Spleen (tissue), 11 donors: ENCODE measurements around the gene SORBS2. TPM values are rescaled to one million over a fixed set of nuclear protein-coding genes. Genes with fewer than 3 reads are reported as not detected.
"Not testable (repeated sequence)": the region's sequence is repeated elsewhere in the genome, so short reads cannot be mapped to it uniquely, and the experiment has no call there.

Source experiments
- DNase-seq: peaks from one replicate; pipeline ENCODE4 v3.0.0-alpha.2; 2020
- H3K27ac ChIP-seq, 8 donors: fragments of 200-600 bp; sonication (generic) in 7 of 8; 1 replicate in 4 of 8; 2 replicates in 4 of 8; pipeline versions ENCODE4 v1.5.0 to v1.8.0; 2016 to 2021; ENCODE audit warnings: inconsistent platforms in 4 of 8, mild to moderate bottlenecking in 4 of 8, moderate library complexity in 1 of 8
- H3K27me3 ChIP-seq, 7 donors: fragments of 200-600 bp; sonication (generic) in 6 of 7; replicated peaks in 1 of 7; 1 replicate in 4 of 7; 2 replicates in 3 of 7; pipeline versions ENCODE4 v1.5.0 to v1.8.0; 2016 to 2021; ENCODE audit warnings: inconsistent platforms in 3 of 7, mild to moderate bottlenecking in 1 of 7
- H3K36me3 ChIP-seq, 6 donors: fragments of 200-600 bp; sonication (generic) in 5 of 6; 1 replicate in 4 of 6; 2 replicates in 2 of 6; pipeline versions ENCODE4 v1.5.0 to v1.8.0; 2016 to 2021; ENCODE audit warnings: inconsistent platforms in 2 of 6
- H3K4me1 ChIP-seq, 6 donors: fragments of 200-600 bp; sonication (generic) in 5 of 6; 1 replicate in 3 of 6; 2 replicates in 3 of 6; pipeline versions ENCODE4 v1.5.0 to v1.8.0; 2016 to 2021; ENCODE audit warnings: inconsistent platforms in 3 of 6
- H3K4me3 ChIP-seq, 8 donors: fragments of 200-600 bp; sonication (generic) in 7 of 8; 1 replicate in 4 of 8; 2 replicates in 4 of 8; pipeline versions ENCODE4 v1.5.0 to v1.8.0; 2016 to 2021; ENCODE audit warnings: inconsistent platforms in 4 of 8, mild to moderate bottlenecking in 4 of 8, moderate library complexity in 2 of 8
- H3K9me3 ChIP-seq, 8 donors: fragments of 200-600 bp; sonication (generic) in 7 of 8; 1 replicate in 4 of 8; 2 replicates in 4 of 8; pipeline versions ENCODE4 v1.5.0 to v1.8.0; 2016 to 2021; ENCODE audit warnings: inconsistent platforms in 4 of 8
- POLR2A ChIP-seq, 3 donors: fragments of 450-650 bp; IDR thresholded peaks; one replicate each; pipeline ENCODE4 v1.5.1; 2017; ENCODE audit warnings: antibody characterized with exemption in 3 of 3, mild to moderate bottlenecking in 1 of 3
- POLR2AphosphoS5 ChIP-seq, 3 donors: sonication (generic); formaldehyde crosslinking; IDR thresholded peaks; one replicate each; pipeline ENCODE4 v1.5.1; 2017; ENCODE audit warnings: antibody characterized with exemption in 3 of 3
- WGBS, 5 donors: extraction: QIAGEN DNeasy Blood & Tissue Kit in 3 of 5; methylation state at CpG; one replicate each; pipeline versions ENCODE4 v1.1.5 to v1.1.7; 2013 to 2018; 5-methylcytosine and 5-hydroxymethylcytosine counted together
- intact Hi-C: fragments of 100-400 bp; cut with DNase I; formaldehyde crosslinking; loops from one replicate; pipeline ENCODE4 v1.15.0; 2023; ENCODE audit warnings: low total_unique reads
- polyA plus RNA-seq, 3 donors: library from polyadenylated mRNA; stranded (reverse); fragments of 200-250 nt; gene quantifications; one replicate each; pipeline ENCODE4 v1.2.1, GENCODE V29; 2013
- total RNA-seq, 7 donors: library from RNA; depleted of rRNA in 3 of 7; stranded (reverse); fragments of >200 nt in 3 of 7; fragmentation: NEBNext Ultra II Directional in 4 of 7; extraction: Animal tissue kit (Norgen Biotek cat#: 25700) in 4 of 7; gene quantifications; one replicate each; pipeline versions ENCODE4 v1.1.0 to v1.2.1, GENCODE V29; 2016 to 2021
- TF ChIP-seq, protein P1 (sequence below), 11 experiments: fragments of 200-600 bp in 7 of 11; fragments of 450-650 bp in 4 of 11; sonication (generic) in 4 of 11; IDR thresholded peaks in 8 of 11; conservative IDR thresholded peaks in 3 of 11; 1 replicate in 7 of 11; 2 replicates in 4 of 11; pipeline versions ENCODE4 v1.4.0 to v1.8.0; 2016 to 2021; ENCODE audit warnings: antibody characterized with exemption in 11 of 11, inconsistent platforms in 4 of 11, mild to moderate bottlenecking in 1 of 11
- donor health status: healthy with polysubstance abuse.
- donor health status: DM: no; HTN: no; CAD: no; lungs with moderate emphysema.
- donor health status: DM: no; HTN: no; CAD: no.
- donor health status: Bipolar disorder and iron deficiency.
- donor health status: healthy.
- donor health status: DM: no; HTN: no; CAD: no.
- donor health status: DM: yes; HTN: yes; CAD: no.

Gene SORBS2
- total and polyA plus RNA-seq, 10 donors = 5.9 to 128 (median 84.8) TPM

DNA sequence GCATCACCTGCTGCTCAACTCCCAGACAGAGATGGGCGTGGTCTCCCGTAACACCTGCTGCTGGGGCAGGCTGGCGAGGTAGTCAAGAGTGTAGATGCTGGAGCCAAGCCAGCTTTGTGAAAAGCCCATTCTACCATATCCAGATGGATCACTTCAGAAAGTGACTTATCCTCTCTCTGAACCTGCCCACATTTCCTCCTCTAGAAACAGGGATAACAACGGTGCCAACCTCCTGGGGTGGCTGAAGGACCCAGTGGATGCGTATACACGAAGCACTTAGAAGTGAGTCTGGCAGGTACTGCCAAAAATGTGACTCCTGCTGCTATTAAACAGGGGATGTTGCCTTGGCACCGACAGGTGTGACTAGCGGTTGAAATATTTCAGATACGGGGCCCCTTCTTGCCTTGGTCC is 95.8 kb downstream of the SORBS2 start:
- 69 to 81% (median 81%) methylated on average over 9 of the region's 9 CpGs for WGBS, 5 donors
- H3K36me3 ChIP-seq = no peaks in the 10 kb centered on the region
- peak overlapping the region in 7 of 8 donors; percentile 51 to 82 (median 71) for H3K27ac ChIP-seq
- peaks cover 0 to 16% (median 8%) of the 10 kb centered on the region in 6 donors for H3K4me1 ChIP-seq
- no peaks in the 10 kb centered on the region for H3K9me3 ChIP-seq
- no peaks in the 10 kb centered on the region for H3K27me3 ChIP-seq
- intact Hi-C loops = no loop called here
- no peak for TF ChIP-seq POLR2A (IDR thresholded peaks at IDR 0.05)
- TF ChIP-seq, protein P1, sequence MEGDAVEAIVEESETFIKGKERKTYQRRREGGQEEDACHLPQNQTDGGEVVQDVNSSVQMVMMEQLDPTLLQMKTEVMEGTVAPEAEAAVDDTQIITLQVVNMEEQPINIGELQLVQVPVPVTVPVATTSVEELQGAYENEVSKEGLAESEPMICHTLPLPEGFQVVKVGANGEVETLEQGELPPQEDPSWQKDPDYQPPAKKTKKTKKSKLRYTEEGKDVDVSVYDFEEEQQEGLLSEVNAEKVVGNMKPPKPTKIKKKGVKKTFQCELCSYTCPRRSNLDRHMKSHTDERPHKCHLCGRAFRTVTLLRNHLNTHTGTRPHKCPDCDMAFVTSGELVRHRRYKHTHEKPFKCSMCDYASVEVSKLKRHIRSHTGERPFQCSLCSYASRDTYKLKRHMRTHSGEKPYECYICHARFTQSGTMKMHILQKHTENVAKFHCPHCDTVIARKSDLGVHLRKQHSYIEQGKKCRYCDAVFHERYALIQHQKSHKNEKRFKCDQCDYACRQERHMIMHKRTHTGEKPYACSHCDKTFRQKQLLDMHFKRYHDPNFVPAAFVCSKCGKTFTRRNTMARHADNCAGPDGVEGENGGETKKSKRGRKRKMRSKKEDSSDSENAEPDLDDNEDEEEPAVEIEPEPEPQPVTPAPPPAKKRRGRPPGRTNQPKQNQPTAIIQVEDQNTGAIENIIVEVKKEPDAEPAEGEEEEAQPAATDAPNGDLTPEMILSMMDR (IDR thresholded peaks at IDR 0.05 in 8 of 11, conservative IDR thresholded peaks at IDR 0.05 in 3 of 11) = no peak
- no peak for TF ChIP-seq POLR2AphosphoS5 (IDR thresholded peaks at IDR 0.05)
- DNase-seq = no peak
- no peak overlapping the region for H3K4me3 ChIP-seq

DNA sequence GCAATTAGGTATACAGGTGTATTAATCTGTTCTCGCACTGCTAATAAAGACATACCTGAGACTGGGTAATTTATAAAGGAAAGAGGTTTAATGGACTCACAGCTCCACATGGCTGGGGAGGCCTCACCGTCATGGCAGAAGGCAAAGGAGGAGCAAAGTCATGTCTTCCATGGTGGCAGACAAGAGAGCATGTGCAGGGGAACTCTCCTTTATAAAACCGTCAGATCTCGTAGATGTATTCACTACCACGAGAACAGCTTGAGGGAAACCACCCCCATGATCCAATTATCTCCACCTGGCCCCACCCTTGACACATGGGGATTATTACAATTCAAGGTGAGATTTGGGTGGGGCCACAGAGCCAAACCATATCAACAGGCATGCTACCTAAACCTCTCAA is 97.5 kb downstream of the SORBS2 start:
- WGBS, 5 donors = 85 to 95% (median 93%) methylated on average over 5 of the region's 5 CpGs
- intact Hi-C loops, H3K9me3 ChIP-seq, H3K36me3 ChIP-seq, H3K27me3 ChIP-seq, DNase-seq, H3K27ac ChIP-seq, H3K4me3 ChIP-seq: not testable (repeated sequence)
- peaks cover 0 to 16% (median 8%) of the 10 kb centered on the region in 6 donors for H3K4me1 ChIP-seq

DNA sequence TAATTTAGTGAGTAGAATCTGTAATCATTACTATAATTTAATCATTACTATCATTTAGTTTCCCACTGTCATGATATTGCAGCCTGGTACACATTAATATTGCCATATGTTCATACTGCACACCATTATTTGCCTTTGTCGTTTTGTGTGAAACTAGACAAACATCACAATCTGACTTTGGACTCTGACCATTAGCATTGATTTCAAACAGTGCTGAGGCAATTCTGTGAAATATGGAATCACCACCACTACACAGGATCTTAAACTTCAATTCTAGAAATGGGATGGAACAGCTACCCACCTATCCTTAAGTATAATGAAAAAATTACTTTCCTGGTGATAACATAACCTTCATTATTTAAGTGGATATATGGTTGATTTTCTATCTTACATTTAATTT is 98.3 kb downstream of the SORBS2 start:
- Histone ChIP-seq H3K4me3 (no peak overlapping the region), H3K27ac (no peak overlapping the region), H3K27me3 (no peaks in the 10 kb centered on the region), H3K9me3 (no peaks in the 10 kb centered on the region), H3K36me3 (no peaks in the 10 kb centered on the region), H3K4me1 (peaks cover 0 to 16% (median 8%) of the 10 kb centered on the region in 6 donors)
- TF ChIP-seq POLR2A (IDR thresholded peaks at IDR 0.05) (no peak), POLR2AphosphoS5 (IDR thresholded peaks at IDR 0.05) (no peak)
- TF ChIP-seq, protein P1 (IDR thresholded peaks at IDR 0.05 in 8 of 11, conservative IDR thresholded peaks at IDR 0.05 in 3 of 11) = no peak
- intact Hi-C loops = no loop called here
- WGBS, 5 donors = 89 to 97% (median 91%) methylated on average over 1 of the region's 1 CpG
- no peak for DNase-seq

DNA sequence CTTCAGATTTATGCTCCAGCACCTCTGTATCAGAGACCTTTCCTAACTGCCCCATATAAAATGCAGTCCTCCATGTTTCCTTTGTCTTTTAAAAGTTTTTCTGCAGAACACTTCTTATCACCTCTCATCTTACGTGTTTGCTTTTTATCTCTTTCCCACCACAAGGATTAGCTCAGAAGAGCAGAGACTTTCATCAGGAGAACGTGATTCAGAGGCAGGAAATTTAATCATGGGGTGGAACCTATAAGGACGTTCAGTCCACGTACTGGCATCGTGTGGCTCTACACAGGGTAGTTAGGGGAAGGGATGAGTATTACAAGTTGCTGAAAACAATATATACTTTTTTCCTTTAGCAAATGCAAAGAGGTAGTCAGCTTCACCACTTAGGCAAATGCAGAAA is 98.7 kb downstream of the SORBS2 start:
- no peak overlapping the region for H3K4me3 ChIP-seq
- intact Hi-C loops = no loop called here
- no peaks in the 10 kb centered on the region for H3K27me3 ChIP-seq
- H3K27ac ChIP-seq = no peak overlapping the region
- no peaks in the 10 kb centered on the region for H3K36me3 ChIP-seq
- TF ChIP-seq, protein P1 (IDR thresholded peaks at IDR 0.05 in 8 of 11, conservative IDR thresholded peaks at IDR 0.05 in 3 of 11) = no peak
- TF ChIP-seq POLR2AphosphoS5 (IDR thresholded peaks at IDR 0.05) = no peak
- no peak for TF ChIP-seq POLR2A (IDR thresholded peaks at IDR 0.05)
- peaks cover 0 to 16% (median 8%) of the 10 kb centered on the region in 6 donors for H3K4me1 ChIP-seq
- no peaks in the 10 kb centered on the region for H3K9me3 ChIP-seq
- DNase-seq = no peak
- 57 to 82% (median 67%) methylated on average over 5 of the region's 5 CpGs for WGBS, 5 donors
